NCI-H526 (cell line): ENCODE results near the gene PARD6B.
"Not testable (repeated sequence)": the region's sequence is repeated elsewhere in the genome, so short reads cannot be mapped to it uniquely, and the experiment has no call there.

Experiments
- DNase-seq, 2 experiments: peaks; one replicate each; lab custom pipeline; 2025; lab: John Stamatoyannopoulos, UW

PARD6B gene

DNA sequence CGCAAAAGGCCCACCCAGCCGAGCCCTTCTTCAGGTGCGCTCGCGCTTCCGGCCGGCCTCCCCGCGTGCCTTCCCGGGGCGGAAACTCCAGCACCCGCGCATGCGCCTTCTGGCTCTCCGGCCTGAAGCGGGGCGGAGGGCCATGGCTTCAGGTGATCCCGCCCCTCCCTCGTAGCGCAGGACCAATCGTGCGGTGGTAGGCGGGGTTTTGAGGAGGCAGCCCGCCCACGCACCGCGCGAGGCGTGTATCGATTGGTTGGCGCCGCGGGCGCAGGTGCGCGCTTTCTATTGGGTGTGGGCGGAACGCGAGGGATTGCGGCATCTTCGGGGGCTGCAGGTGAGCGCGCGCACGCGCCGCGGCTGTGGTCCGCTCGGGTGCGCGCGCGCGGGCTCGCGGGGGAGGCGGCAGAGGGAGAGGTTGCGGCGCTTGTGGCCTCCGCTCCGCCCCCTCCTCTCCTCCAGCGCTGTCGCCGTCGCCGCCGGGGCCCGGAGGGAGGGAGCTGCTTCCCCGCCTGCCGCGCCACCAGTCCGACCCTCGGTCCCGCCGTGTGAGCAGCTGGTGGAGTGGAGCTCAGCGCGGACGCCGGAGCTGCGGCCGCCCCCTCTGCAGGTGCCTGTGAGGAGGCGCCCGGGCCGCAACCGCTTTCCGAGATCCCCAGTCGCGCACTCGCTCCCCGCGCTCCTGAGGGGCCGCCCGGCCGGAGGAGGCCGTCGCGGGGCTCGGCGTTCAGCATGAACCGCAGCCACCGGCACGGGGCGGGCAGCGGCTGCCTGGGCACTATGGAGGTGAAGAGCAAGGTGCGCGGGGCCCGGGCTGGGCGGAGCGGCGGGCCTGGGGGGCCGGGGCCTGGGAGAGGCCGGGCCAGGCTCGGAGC is at the start of gene PARD6B:
Gene PARD6B (plus strand): TSS at position 526 of the 875 bp plus-strand sequence. CDS start 207 bp downstream, at position 733.
- DNase-seq, result peak; percentile 98 to 100

GRCh38 chr20:50682065-50682464 is 49.3 kb upstream of the PARD6B start:
- DNase-seq, result no peak

GRCh38 chr20:50682947-50683530 is 48.3 kb upstream of the PARD6B start:
- DNase-seq, result no peak

GRCh38 chr20:50683570-50683969 is 47.8 kb upstream of the PARD6B start:
- no peak for DNase-seq

- no peak for DNase-seq
These were observed 44.6 kb upstream of the PARD6B start for GRCh38 chr20:50686821-50687220.

GRCh38 chr20:50688256-50688975 is 43.0 kb upstream of the PARD6B start:
- DNase-seq, result no peak

DNA sequence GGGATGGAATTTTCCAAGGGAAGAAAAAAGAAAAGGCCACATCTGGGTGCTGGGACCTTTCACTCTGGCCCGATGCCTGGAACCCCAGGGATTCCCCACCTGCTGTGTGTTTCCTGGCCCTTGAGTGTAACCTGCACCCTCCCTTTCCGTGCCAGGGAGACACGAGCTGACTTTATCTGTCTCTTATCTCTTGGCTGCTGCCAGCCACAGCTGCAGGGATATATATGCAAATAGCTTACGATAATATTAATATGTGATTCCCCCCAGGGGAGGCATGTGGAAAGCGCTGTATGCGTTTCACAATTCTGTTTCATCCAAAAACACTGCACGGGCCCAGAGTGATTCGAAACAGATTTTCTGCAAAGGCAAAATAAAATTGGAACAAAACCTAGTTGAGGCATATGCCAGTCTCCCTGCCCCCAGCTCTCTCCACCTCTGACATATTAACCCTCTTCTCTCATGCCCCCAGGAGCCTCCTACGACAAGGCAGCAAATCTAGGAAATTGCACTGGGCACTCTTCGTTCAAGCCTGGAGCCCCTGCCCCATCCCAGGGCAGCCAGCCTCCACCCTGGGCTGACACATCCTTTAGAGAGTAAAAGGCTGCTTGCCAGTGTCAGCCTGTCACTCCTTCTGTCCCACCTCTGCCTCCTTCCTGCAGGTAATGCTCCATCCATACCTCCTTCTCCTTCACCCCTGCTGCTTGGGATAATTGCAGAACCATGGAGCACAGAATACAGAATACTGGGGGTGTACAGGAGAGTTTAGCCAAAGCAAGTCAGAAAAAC is 41.3 kb upstream of the PARD6B start:
- DNase-seq, result peak; percentile 94 to 95

- no peak for DNase-seq
These were observed 40.5 kb upstream of the PARD6B start, which contains the start of gene RIPOR3 for GRCh38 chr20:50690650-50691572. Gene RIPOR3, minus strand, starts transcription at chr20:50691542. Its CDS starts 414 bp downstream, at chr20:50691128.

DNA sequence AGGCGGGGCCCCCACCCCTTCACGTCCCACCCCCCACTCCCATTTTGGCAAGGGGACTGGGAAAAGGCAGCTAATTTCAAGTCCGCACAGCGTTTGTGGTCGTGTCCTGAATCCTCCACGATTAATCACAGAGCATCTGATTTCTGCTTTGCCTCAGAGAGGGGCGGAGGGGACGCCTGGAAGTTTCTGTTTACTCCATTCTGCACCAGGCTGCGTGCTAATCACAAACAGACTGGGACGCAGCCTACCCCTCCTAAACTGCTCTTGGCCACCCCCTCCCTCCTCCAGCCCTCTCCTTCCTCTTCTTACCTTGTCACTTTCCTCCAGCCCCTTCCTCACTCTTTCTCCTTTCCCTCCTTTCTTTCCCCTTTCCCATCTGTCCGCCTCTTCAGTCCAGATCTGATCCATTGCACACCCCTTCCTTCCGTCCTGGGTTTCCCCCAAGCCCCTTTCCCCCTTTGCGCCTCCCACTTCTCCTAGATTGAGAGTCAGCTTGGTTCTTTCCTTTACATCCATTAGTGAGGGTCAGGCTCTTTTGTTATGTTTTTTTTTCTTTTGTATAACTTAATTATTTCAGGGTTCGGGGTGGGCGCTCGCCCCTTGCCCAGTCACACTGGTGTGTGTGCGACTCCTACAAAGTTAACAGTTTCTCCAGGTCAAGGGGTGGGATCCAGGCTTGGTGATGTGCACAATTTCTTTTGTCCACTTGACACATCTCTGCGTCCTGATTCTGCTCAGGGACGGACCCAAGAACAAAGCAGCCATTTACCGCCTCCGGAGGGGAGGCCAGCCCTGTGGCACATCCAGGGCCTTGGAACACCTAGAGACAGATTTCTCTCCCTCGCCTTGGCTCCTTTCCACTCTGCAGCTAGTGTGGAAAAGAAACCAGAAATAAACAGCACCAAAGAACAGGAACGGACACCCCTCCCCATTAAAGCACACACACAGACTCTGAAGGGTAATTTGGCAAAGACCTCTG is 39.5 kb upstream of the PARD6B start:
- DNase-seq, result peak in 1 of 2 experiments; percentile 24

DNA sequence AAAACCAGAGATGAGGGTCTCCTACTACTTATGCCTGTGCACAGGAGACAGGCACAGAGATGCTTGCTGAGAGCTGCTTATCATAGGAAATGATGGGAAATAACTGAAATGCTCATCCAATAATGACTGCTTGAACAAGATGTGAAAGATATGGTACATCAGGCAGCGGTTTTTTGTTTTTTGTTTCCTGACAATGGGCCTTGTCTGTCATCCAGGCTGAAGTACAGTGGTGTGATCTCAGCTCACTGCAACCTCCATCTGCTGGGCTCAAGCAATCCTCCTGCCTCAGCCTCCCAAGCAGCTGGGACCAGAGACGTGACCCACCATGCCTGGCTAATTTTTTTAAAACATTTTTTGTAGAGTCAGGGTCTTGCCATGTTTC is 38.8 kb upstream of the PARD6B start:
- no peak for DNase-seq

- no peak for DNase-seq
These were observed 38.4 kb upstream of the PARD6B start for GRCh38 chr20:50693001-50693400.

GRCh38 chr20:50694379-50695134 is 36.8 kb upstream of the PARD6B start:
- no peak for DNase-seq

GRCh38 chr20:50695135-50695872 is 36.1 kb upstream of the PARD6B start:
- DNase-seq, result no peak

GRCh38 chr20:50698255-50698654 is 33.1 kb upstream of the PARD6B start:
- DNase-seq, result not testable (repeated sequence)

DNA sequence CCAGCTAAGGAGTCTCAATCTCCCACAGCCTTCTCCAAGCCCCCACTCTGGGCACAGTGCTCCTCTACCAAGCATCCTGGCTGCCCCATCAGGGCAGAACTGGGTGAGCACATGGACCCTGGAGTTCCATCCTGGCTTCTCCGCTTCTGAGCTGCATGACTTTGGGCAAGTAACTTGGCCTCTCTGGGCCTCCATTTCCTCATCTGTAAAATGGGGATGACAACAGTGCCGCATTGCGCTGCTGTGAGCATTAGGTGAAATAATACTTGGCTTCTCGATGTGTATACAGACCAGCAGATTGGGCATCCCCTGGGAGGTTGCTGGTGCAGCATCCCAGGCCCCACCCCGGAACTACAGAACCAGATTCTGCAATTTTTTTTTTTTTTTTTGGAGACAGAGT is 31.7 kb upstream of the PARD6B start:
- no peak for DNase-seq

DNA sequence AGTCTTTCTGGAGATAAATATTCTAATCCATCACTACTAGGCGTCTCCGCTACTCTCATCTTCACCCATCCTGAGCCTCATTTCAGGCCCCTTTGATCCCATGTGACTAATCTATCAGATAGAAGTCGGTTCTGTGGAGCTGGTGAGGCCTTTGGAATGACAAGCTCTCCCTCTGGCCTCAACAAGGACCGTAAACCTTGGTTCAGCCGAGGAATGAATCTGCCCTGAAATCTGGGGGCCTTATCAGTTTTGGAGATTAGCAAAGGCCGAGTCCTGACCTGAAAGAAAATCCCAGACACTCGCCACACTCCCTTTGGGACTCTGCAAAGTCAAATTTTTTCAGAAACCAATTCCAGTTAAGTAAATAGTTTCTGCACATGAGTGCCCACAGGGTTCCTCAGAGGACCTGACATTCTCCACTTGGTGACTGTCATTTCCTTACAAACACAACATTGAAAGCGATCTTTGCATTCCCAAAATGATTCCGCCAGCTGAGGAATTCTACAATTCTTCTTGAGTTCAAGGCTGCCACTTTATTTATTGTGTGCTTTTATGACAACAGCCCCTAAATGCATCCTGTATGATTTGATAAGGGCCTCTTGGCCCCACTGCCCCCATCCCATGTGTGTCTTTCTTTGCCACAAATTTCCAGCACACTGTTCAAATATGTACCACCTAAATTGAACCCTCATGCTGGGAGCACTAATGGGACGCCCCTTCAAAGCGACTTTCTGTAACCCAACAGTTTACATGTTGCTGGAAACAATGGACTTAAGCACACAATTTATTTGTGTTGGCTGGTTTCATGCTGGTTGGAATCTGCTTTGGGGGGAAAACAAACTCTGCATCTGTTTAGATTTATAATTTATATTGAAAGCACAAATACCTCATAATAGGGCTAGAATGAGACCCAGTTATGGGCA is 30.1 kb upstream of the PARD6B start:
- DNase-seq, result no peak
